Caco-2 (cell line): ENCODE data around the gene ALG11. TPM values are rescaled to one million over a fixed set of nuclear protein-coding genes. Genes with fewer than 3 reads are reported as not detected.

Source experiments
- BruUV-seq: library from RNA; stranded (reverse); fragments of 400-500 nt; replicated peaks from 2 replicates; lab custom pipeline; 2021; lab: Mats Ljungman, UMichigan
- CTCF ChIA-PET: fragments of 300-600 bp; sonication (Branson Sonifier 250); formaldehyde crosslinking; loops from one replicate; lab custom pipeline; 2022; ENCODE audit warnings: antibody characterized with exemption; lab: Charles Lee
- POLR2A ChIA-PET: fragments of 300-600 bp; sonication (Branson Sonifier 250); formaldehyde crosslinking; loops from one replicate; lab custom pipeline; 2022; ENCODE audit warnings: antibody characterized with exemption; lab: Charles Lee
- DNase-seq, 2 experiments: peaks; one replicate each; pipeline versions ENCODE4 v3.0.0 to v3.0.0-alpha.2; 2020 to 2022
- H3K27me3 ChIP-seq: replicated peaks from 2 replicates; pipeline ENCODE4 v1.6.0; 2011; ENCODE audit warnings: low read length; ENCODE audit not compliant: control insufficient read depth, insufficient read depth
- H3K36me3 ChIP-seq: 2 replicates; pipeline ENCODE4 v1.5.1; 2011; ENCODE audit warnings: low read length; ENCODE audit not compliant: control insufficient read depth, insufficient read depth
- H3K4me1 ChIP-seq: fragments of 250-450 bp; sonication (Bioruptor Pico); 2 replicates; pipeline ENCODE4 v1.5.1; 2020; ENCODE audit warnings: mild to moderate bottlenecking
- H3K4me3 ChIP-seq: 2 replicates; pipeline ENCODE4 v1.5.1; 2011; ENCODE audit warnings: low read depth, mild to moderate bottlenecking, control low read depth, low read length
- H3K9me3 ChIP-seq: fragments of 250-450 bp; sonication (Bioruptor Pico); 2 replicates; pipeline ENCODE4 v1.5.1; 2020; ENCODE audit warnings: mild to moderate bottlenecking, moderate library complexity
- H3K27ac Mint-ChIP-seq: one replicate; pipeline ENCODE4 v1.8.0; 2022; ENCODE audit warnings: mixed read lengths; ENCODE audit not compliant: unreplicated experiment
- H3K27me3 Mint-ChIP-seq: one replicate; pipeline ENCODE4 v1.8.0; 2022; ENCODE audit warnings: mixed read lengths; ENCODE audit not compliant: insufficient read depth, unreplicated experiment
- H3K36me3 Mint-ChIP-seq: one replicate; pipeline ENCODE4 v1.8.0; 2022; ENCODE audit warnings: mild to moderate bottlenecking, mixed read lengths; ENCODE audit not compliant: insufficient read depth, unreplicated experiment
- H3K4me1 Mint-ChIP-seq: one replicate; pipeline ENCODE4 v1.8.0; 2022; ENCODE audit warnings: low read depth, mixed read lengths; ENCODE audit not compliant: unreplicated experiment
- H3K4me3 Mint-ChIP-seq: one replicate; pipeline ENCODE4 v1.8.0; 2022; ENCODE audit warnings: mild to moderate bottlenecking, moderate library complexity, mixed read lengths; ENCODE audit not compliant: unreplicated experiment
- H3K9me3 Mint-ChIP-seq: one replicate; pipeline ENCODE4 v1.8.0; 2022; ENCODE audit warnings: mixed read lengths; ENCODE audit not compliant: unreplicated experiment
- intact Hi-C: fragments of 100-400 bp; cut with micrococcal nuclease; formaldehyde crosslinking; loops from one replicate; pipeline ENCODE4 v1.10.0; 2022; ENCODE audit not compliant: unreplicated experiment
- total RNA-seq: library from RNA; stranded (reverse); gene quantifications from 2 replicates; pipeline ENCODE4 v1.2.3, GENCODE V29; 2022
- TF ChIP-seq, protein P1 (sequence below), 2 experiments: fragments of 200-600 bp in 1 of 2; IDR thresholded peaks; 1 replicate in 1 of 2; 2 replicates in 1 of 2; pipeline versions ENCODE4 v1.5.1 to v1.8.0; 2011 to 2022; ENCODE audit warnings: antibody characterized with exemption in 1 of 2, control low read depth in 1 of 2, inconsistent platforms in 1 of 2, low read depth in 1 of 2, low read length in 1 of 2, mild to moderate bottlenecking in 1 of 2, moderate library complexity in 1 of 2; ENCODE audit not compliant: insufficient read depth in 1 of 2, severe bottlenecking in 1 of 2, unreplicated experiment in 1 of 2

Gene ALG11
- total RNA-seq, 1 experiment from 2014 or later: 47.7 TPM

DNA sequence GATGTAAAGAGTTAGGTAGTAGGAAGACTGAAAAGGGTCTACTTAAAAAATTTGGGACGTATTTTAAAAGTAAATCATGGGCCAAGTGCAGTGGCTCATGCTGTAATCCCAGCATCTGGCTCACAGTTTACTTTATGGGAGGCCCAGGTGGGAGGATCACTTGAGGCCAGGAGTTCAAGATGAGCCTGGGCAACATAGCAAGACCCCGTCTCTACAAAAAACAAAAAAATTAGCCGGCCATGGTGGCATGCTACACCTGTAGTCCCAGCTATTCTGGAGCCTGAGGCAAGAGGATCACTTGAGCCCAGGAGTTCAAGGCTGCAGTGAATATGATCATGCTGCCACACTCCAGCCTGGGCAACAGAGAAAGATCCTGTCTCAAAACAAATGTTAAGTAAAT is 35.3 kb downstream of the ALG11 start:
- H3K27ac Mint-ChIP-seq: no peak overlapping the region
- Histone ChIP-seq H3K4me3 (no peak overlapping the region), H3K9me3 (peaks cover 3% of the 10 kb centered on the region; the same call in 1 of the 2 replicates), H3K27me3 (no peaks in the 10 kb centered on the region), H3K4me1 (peaks cover 5% of the 10 kb centered on the region; the same call in 1 of the 2 replicates), H3K36me3 (no peaks in the 10 kb centered on the region)
- intact Hi-C loops: no loop called here
- no TSS peak for BruUV-seq
- ChIA-PET CTCF (no interaction called here), POLR2A (no interaction called here)
- no peaks in the 10 kb centered on the region for H3K36me3 Mint-ChIP-seq
- TF ChIP-seq, protein P1, sequence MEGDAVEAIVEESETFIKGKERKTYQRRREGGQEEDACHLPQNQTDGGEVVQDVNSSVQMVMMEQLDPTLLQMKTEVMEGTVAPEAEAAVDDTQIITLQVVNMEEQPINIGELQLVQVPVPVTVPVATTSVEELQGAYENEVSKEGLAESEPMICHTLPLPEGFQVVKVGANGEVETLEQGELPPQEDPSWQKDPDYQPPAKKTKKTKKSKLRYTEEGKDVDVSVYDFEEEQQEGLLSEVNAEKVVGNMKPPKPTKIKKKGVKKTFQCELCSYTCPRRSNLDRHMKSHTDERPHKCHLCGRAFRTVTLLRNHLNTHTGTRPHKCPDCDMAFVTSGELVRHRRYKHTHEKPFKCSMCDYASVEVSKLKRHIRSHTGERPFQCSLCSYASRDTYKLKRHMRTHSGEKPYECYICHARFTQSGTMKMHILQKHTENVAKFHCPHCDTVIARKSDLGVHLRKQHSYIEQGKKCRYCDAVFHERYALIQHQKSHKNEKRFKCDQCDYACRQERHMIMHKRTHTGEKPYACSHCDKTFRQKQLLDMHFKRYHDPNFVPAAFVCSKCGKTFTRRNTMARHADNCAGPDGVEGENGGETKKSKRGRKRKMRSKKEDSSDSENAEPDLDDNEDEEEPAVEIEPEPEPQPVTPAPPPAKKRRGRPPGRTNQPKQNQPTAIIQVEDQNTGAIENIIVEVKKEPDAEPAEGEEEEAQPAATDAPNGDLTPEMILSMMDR (IDR thresholded peaks at IDR 0.05; ENCODE audit: insufficient read depth in 1 of 2, low read depth in 1 of 2, low read length in 1 of 2, severe bottlenecking in 1 of 2, unreplicated experiment in 1 of 2): no peak
- DNase-seq: no peak
- no peak overlapping the region for H3K4me3 Mint-ChIP-seq
- H3K4me1 Mint-ChIP-seq: peaks cover 6% of the 10 kb centered on the region
- peaks cover 6% of the 10 kb centered on the region for H3K9me3 Mint-ChIP-seq
- H3K27me3 Mint-ChIP-seq: no peaks in the 10 kb centered on the region

GRCh38 chr13:52048516-52048915 is 36.3 kb downstream of the ALG11 start:
- no TSS peak for BruUV-seq
- no peaks in the 10 kb centered on the region for H3K36me3 ChIP-seq
- no peak overlapping the region for H3K4me3 Mint-ChIP-seq
- no peaks in the 10 kb centered on the region for H3K27me3 ChIP-seq
- POLR2A ChIA-PET: no interaction called here
- intact Hi-C loops: no loop called here
- H3K9me3 Mint-ChIP-seq: peaks cover 6% of the 10 kb centered on the region
- no peaks in the 10 kb centered on the region for H3K36me3 Mint-ChIP-seq
- no peak for DNase-seq
- H3K4me3 ChIP-seq: no peak overlapping the region
- TF ChIP-seq, protein P1 (IDR thresholded peaks at IDR 0.05; ENCODE audit: insufficient read depth in 1 of 2, low read depth in 1 of 2, low read length in 1 of 2, severe bottlenecking in 1 of 2, unreplicated experiment in 1 of 2): no peak
- no peak overlapping the region for H3K27ac Mint-ChIP-seq
- H3K4me1 ChIP-seq: peaks cover 5% of the 10 kb centered on the region; the same call in 1 of the 2 replicates
- CTCF ChIA-PET: no interaction called here
- peaks cover 6% of the 10 kb centered on the region for H3K4me1 Mint-ChIP-seq
- H3K27me3 Mint-ChIP-seq: no peaks in the 10 kb centered on the region
- H3K9me3 ChIP-seq: peaks cover 3% of the 10 kb centered on the region; the same call in 1 of the 2 replicates

DNA sequence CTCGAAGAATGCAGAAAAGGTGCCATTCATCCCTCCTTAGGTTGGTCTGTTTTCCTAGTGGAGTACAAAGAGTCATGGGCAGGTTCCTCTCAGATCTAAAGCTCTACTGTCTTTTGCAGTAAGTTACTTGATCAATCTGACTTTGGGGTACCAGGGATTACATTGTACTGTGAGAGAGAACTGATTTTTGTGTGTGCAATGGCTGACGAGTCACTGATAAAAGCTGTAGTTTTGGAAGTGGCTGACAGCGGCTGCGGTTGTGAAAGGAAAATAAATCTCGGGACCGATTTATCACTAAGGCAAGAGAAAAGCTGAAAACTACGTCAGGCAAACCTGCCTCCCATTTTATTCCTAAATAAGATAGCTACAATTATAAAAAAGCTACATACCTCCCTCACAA is 39.2 kb downstream of the ALG11 start:
- Mint-ChIP-seq H3K27me3 (no peaks in the 10 kb centered on the region), H3K36me3 (no peaks in the 10 kb centered on the region), H3K4me3 (no peak overlapping the region), H3K9me3 (peaks cover 6% of the 10 kb centered on the region), H3K27ac (no peak overlapping the region), H3K4me1 (peaks cover 6% of the 10 kb centered on the region)
- TF ChIP-seq, protein P1 (IDR thresholded peaks at IDR 0.05; ENCODE audit: insufficient read depth in 1 of 2, low read depth in 1 of 2, low read length in 1 of 2, severe bottlenecking in 1 of 2, unreplicated experiment in 1 of 2): no peak
- peaks cover 3% of the 10 kb centered on the region; the same call in 1 of the 2 replicates for H3K9me3 ChIP-seq
- no peak overlapping the region for H3K4me3 ChIP-seq
- ChIA-PET CTCF (no interaction called here), POLR2A (no interaction called here)
- no TSS peak for BruUV-seq
- H3K36me3 ChIP-seq: no peaks in the 10 kb centered on the region
- H3K27me3 ChIP-seq: no peaks in the 10 kb centered on the region
- no peak for DNase-seq
- H3K4me1 ChIP-seq: no peaks in the 10 kb centered on the region
- intact Hi-C loops: no loop called here
